Measurements from ENCODE around the gene EVI5. TPM values are rescaled to one million over a fixed set of nuclear protein-coding genes. Genes with fewer than 3 reads are reported as not detected.

The EVI5 gene
- total and polyA plus RNA-seq, 10 of the 15 experiments (the other 5 are each of a cell fraction or from before 2014, with no cell fraction given) = 0.27 to 6.8 (median 1.7) TPM

DNA sequence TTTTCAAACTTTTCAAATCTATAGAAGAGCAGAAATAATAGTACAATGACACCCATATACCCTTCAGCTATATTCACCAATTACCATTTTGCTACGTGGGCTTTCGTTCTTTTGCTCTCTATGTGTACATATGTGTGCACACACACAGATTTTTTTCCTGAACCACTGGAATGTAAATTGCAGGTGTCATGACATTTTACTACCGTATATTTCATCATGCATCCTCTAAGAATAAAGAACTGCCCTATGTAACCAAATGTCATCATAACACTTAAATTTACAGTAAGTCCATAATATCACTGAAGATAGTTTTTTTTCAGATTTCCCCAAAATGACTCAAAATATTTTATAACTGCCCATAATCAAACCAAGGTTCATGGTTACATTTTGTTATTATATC, 209.8 kb downstream of the EVI5 start (continued):
- TF ChIP-seq BCL3 (IDR thresholded peaks at IDR 0.05; ENCODE audit: borderline replicate concordance, insufficient read depth, low read depth, low read length, poor library complexity, severe bottlenecking) = no peak

DNA sequence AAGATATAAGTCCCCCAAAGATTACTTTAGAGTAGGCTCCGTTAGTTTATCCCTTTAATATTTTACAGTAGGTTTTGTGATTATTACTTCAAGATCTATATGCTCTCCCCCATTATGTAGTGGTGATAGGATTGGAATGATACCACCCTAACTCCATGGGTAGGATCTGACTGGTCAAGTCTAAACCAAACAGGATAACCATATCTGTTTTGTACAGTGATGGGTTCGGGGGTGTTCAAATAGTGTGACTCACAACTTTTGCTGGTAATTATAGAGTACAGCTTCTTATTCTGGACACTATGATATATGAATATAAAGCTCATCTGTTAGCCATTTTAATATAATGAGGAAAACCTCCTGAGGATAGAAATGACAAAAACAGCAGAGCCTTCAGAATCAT, 212.4 kb downstream of the EVI5 start:
- H3K36me3 ChIP-seq (ENCODE audit: control insufficient read depth in 2 of 2, insufficient read depth in 2 of 2, low read length in 1 of 2) = no peaks in the 10 kb centered on the region
- H3K4me2 ChIP-seq (ENCODE audit: control insufficient read depth, insufficient read depth) = no peak overlapping the region
- no TSS peak for BruUV-seq (replicated peaks)
- ChIA-PET CTCF (interaction anchor here (1.3 to 2.3 kb wide), 2 partner anchors 8 to 32 kb away, joined by 3 to 9 read pairs; no protein-coding TSS in a partner anchor), RAD21 (ENCODE audit: unreplicated experiment) (interaction anchor here (1.2 to 2.7 kb wide), 2 partner anchors 9 to 86 kb away, joined by 6 to 8 read pairs; partner anchors contain the start of gene GFI1), SMC1A (ENCODE audit: uncharacterized antibody, unreplicated experiment) (interaction anchor here (1.4 to 3.1 kb wide), 5 partner anchors 8 to 262 kb away, joined by 5 to 14 read pairs (median 7); no protein-coding TSS in a partner anchor), POLR2A (no interaction called here)
- no peak overlapping the region for H3K9ac ChIP-seq (ENCODE audit: control insufficient read depth, insufficient read depth, low read length)
- DNase-seq (ENCODE audit: low read depth, low spot score) = no peak
- no peaks in the 10 kb centered on the region for H3K79me2 ChIP-seq (ENCODE audit: control insufficient read depth, insufficient read depth, low read length)
- 48% methylated on average over 2 of the region's 2 CpGs for whole genome bisulfite sequencing (ENCODE audit: insufficient coverage, insufficient replicate concordance, low lambda C conversion rate, missing lambda C conversion rate)
- no peak overlapping the region for H3K4me3 ChIP-seq
- H3K27ac ChIP-seq (ENCODE audit: control insufficient read depth, insufficient read depth) = no peak overlapping the region
- H4K20me1 ChIP-seq (ENCODE audit: control insufficient read depth, insufficient read depth) = no peaks in the 10 kb centered on the region
- no peak for FAIRE-seq
- no peak overlapping the region for H2AFZ ChIP-seq (ENCODE audit: control insufficient read depth, low read depth, low read length)
- TF ChIP-seq HDGF (IDR thresholded peaks at IDR 0.05) (no peak), SMARCA5 (IDR thresholded peaks at IDR 0.05) (no peak), NR2F1 (conservative IDR thresholded peaks at IDR 0.05) (no peak)
- intact Hi-C loops (cut with micrococcal nuclease; ENCODE audit: unreplicated experiment) = no loop called here
- ATAC-seq = no peak
- H3K9me3 ChIP-seq (replicated peaks; ENCODE audit: control insufficient read depth, insufficient read depth, low read length) = no peaks in the 10 kb centered on the region
- no peaks in the 10 kb centered on the region for H3K27me3 ChIP-seq (replicated peaks in 1 of 2; ENCODE audit: control insufficient read depth in 2 of 2, insufficient read depth in 2 of 2, low read length in 1 of 2)
- in situ Hi-C loops (cut with MboI) = no loop called here
- no peaks in the 10 kb centered on the region for H3K4me1 ChIP-seq (ENCODE audit: control insufficient read depth, insufficient read depth, low read length)
